Astrocyte (in vitro differentiated cells and primary cell): ENCODE measurements around the gene PTPRF.

ENCODE experiments used
- EZH2 ChIP-seq: IDR thresholded peaks from 2 replicates; pipeline ENCODE4 v1.6.1; 2012; ENCODE audit warnings: mild to moderate bottlenecking, low read length, inconsistent platforms; ENCODE audit not compliant: insufficient read depth
- TF ChIP-seq, protein P1 (sequence below): IDR thresholded peaks from 2 replicates; pipeline ENCODE4 v1.5.1; 2011; ENCODE audit warnings: low read depth, mild to moderate bottlenecking, inconsistent platforms, low read length, moderate library complexity; ENCODE audit not compliant: insufficient read depth

DNA sequence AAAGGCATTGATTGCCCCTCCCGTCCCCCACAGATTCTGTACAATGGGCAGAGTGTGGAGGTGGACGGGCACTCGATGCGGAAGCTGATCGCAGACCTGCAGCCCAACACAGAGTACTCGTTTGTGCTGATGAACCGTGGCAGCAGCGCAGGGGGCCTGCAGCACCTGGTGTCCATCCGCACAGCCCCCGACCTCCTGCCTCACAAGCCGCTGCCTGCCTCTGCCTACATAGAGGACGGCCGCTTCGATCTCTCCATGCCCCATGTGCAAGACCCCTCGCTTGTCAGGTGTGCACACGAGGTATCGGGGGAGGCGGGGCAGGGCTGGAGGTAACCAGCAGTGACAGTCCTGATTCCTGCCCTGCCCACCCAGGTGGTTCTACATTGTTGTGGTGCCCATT, 74.5 kb downstream of the PTPRF start:
- TF ChIP-seq, protein P1, sequence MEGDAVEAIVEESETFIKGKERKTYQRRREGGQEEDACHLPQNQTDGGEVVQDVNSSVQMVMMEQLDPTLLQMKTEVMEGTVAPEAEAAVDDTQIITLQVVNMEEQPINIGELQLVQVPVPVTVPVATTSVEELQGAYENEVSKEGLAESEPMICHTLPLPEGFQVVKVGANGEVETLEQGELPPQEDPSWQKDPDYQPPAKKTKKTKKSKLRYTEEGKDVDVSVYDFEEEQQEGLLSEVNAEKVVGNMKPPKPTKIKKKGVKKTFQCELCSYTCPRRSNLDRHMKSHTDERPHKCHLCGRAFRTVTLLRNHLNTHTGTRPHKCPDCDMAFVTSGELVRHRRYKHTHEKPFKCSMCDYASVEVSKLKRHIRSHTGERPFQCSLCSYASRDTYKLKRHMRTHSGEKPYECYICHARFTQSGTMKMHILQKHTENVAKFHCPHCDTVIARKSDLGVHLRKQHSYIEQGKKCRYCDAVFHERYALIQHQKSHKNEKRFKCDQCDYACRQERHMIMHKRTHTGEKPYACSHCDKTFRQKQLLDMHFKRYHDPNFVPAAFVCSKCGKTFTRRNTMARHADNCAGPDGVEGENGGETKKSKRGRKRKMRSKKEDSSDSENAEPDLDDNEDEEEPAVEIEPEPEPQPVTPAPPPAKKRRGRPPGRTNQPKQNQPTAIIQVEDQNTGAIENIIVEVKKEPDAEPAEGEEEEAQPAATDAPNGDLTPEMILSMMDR: no peak
- no peak for TF ChIP-seq EZH2
